SK-N-SH (cell line): Measurements from ENCODE around the gene TM7SF2.

Source experiments
- CTCF ChIP-seq: fragments of 200-600 bp; sonication (generic); IDR thresholded peaks from 2 replicates; pipeline ENCODE4 v1.6.1; 2017; ENCODE audit warnings: antibody characterized with exemption, mild to moderate bottlenecking, moderate library complexity
- FOXM1 ChIP-seq: IDR thresholded peaks from 2 replicates; pipeline ENCODE4 v1.4.0; 2012; ENCODE audit warnings: low read depth, mild to moderate bottlenecking
- MXI1 ChIP-seq: IDR thresholded peaks from 2 replicates; pipeline ENCODE4 v1.6.1; 2012; ENCODE audit warnings: mild to moderate bottlenecking, low read depth, low read length, improper control_type of control experiment
- NFIC ChIP-seq: IDR thresholded peaks from 2 replicates; pipeline ENCODE4 v1.4.0; 2012; ENCODE audit warnings: borderline replicate concordance

- no peak for TF ChIP-seq NFIC
- no peak for TF ChIP-seq FOXM1
- no peak for TF ChIP-seq MXI1
- TF ChIP-seq CTCF = no peak
Observed at GRCh38 chr11:65129649-65130441, 18.2 kb downstream of the TM7SF2 start.
